A375 (cell line): Measurements from ENCODE around the gene CYP24A1. TPM values are rescaled to one million over a fixed set of nuclear protein-coding genes. Genes with fewer than 3 reads are reported as not detected.

Experiments
- total RNA-seq: library from RNA; depleted of rRNA; stranded (reverse); fragments of >200 nt; shearing (Covaris generic); gene quantifications from 2 replicates; pipeline ENCODE4 v1.2.3, GENCODE V29; 2014; rRNA removed

CYP24A1 gene
- 0.08 TPM in 1 of 2 replicates, not detected in the other for total RNA-seq

DNA sequence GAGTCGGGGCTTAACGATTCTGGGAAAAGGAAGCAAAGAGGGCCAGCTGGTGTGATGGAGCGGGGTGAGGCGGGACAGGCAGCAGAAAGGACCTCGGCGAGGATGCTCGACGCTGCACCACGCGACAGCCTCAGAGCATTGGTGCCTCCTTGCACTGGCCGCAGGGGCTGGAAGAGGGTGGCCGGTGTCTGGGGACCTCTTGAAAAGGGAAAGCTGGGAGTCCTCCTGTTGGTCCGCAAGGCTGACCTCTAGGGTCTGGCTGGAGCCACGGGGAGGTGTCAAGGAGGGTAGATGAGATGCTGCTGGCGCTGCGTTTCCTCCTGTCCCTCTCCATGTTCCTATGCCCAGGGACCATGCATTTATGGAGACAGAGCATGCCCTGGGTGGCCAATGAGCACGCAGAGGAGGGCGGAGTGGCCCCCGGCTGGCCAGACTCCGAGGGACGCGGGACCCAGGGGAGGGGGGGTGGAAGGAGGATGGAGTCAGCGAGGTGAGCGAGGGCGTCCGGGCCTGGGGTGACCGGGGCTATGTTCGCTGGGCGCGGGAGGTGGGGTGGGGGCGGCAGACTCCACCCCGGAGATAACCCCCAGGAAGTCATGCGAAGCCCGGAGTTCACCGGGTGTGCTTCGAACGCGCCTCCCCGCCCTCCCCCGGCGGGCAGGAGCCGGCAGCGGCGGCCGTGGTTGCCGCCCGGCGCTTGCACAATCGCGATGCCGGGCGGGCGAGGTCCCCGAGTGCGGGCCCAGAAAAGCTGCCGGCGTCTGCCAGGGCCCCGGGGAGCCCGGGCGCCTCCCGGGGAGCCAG lies at the start of gene CYP24A1:
TSS of gene CYP24A1 (minus strand) at position 334 of the 804 bp plus-strand sequence. CDS start 407 bp downstream, outside the sequence.

DNA sequence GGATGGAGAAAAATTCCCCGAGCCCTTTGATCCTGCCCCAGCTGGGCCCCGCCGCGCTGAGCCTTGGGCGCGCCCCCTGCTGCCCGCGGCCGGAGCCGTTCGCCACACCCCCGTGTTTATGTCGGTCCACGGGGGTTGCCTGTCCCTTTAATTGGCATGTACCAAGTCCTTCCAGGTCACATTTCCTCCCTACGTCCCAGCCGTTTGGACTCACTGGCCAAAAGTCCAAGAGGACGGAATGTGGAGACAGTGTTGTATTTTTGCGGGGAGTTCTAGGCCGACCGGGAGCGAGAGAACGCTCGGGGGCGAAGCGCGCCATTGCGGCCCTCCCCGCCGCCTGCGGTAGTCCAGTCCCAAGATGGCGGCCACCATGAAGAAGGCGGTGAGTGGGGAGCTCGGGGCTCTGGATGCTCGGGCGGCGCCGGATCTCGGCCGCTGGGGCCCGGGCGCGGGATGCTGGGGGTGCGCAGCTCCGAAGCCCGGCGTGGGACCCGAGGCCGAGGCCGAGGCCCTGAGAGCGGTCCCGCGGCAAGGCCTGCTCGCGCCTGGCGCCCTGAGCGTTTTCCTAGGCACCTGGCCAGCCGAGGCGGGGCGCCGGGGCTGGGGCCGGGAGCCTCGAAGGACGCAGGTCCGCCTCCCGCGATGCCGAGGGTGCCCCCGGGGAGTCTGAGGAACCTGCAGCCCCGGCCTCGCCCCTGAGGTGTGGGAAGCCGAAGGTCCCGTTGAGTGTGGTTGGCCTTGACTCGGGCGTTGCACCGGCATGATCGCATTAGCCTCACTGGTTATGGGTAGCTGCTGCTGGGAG lies 34.2 kb upstream of the CYP24A1 start, which contains the start of gene PFDN4:
TSS of gene PFDN4 (plus strand) at position 345 of the 805 bp plus-strand sequence. CDS start at position 359, 14 bp downstream.

Other genes starting within 250 kb of the CYP24A1 start
- gene BCAS1, start 103.4 kb downstream of the CYP24A1 start, total RNA-seq, result not detected in 2 replicates
- 155 and 188 TPM in 2 replicates for gene PFDN4, start 34.1 kb upstream of the CYP24A1 start, total RNA-seq